A673 (cell line): ENCODE results near the gene SCARB1.

Experiments used
- CTCF ChIP-seq: fragments of 300-800, 200-600 bp; sonication (generic); conservative IDR thresholded peaks from 2 replicates; pipeline ENCODE4 v1.5.1; 2017; ENCODE audit warnings: low read depth, mild to moderate bottlenecking, antibody characterized with exemption, low read length, moderate library complexity, mixed read lengths
- EZH2 ChIP-seq: fragments of 200-600 bp; sonication (generic); IDR thresholded peaks from 2 replicates; pipeline ENCODE4 v1.6.1; 2017; ENCODE audit warnings: borderline replicate concordance, low read depth, mild to moderate bottlenecking, mixed read lengths, antibody characterized with exemption, low read length; ENCODE audit not compliant: poor library complexity, severe bottlenecking

GRCh38 chr12:124788936-124789555 is 74.6 kb downstream of the SCARB1 start:
- TF ChIP-seq CTCF (no peak), EZH2 (no peak)
